CD14-positive monocyte (primary cell): Measurements from ENCODE around the gene CTNNA3. TPM values are rescaled to one million over a fixed set of nuclear protein-coding genes. Genes with fewer than 3 reads are reported as not detected.

Experiments used
- DNase-seq, 3 donors: peaks; one replicate each; pipeline ENCODE4 v3.0.0-alpha.2; 2011 to 2022
- H2AFZ ChIP-seq: 2 replicates; pipeline ENCODE4 v1.6.0; 2012; ENCODE audit warnings: mild to moderate bottlenecking, low read depth, low read length, inconsistent platforms; ENCODE audit not compliant: insufficient read depth, poor library complexity, severe bottlenecking
- H3K27ac ChIP-seq, 2 donors: 1 replicate in 1 of 2; 2 replicates in 1 of 2; pipeline ENCODE4 v1.5.1; 2012 to 2013; ENCODE audit warnings: low read length in 2 of 2, control low read depth in 1 of 2, inconsistent platforms in 1 of 2, low read depth in 1 of 2, mild to moderate bottlenecking in 1 of 2
- H3K27me3 ChIP-seq, 2 donors: one replicate each; pipeline versions ENCODE4 v1.6.0 to v1.6.1; 2011 to 2013; ENCODE audit warnings: low read length in 2 of 2; ENCODE audit not compliant: control insufficient read depth in 2 of 2, insufficient read depth in 2 of 2
- H3K36me3 ChIP-seq, 2 donors: replicated peaks in 1 of 2; 1 replicate in 1 of 2; 2 replicates in 1 of 2; pipeline versions ENCODE4 v1.5.1 to v1.6.1; 2012 to 2013; ENCODE audit warnings: low read length in 2 of 2, control low read depth in 1 of 2, inconsistent platforms in 1 of 2, mild to moderate bottlenecking in 1 of 2; ENCODE audit not compliant: insufficient read depth in 2 of 2, control insufficient read depth in 1 of 2
- H3K4me1 ChIP-seq, 2 donors: 1 replicate in 1 of 2; 2 replicates in 1 of 2; pipeline versions ENCODE4 v1.5.1 to v1.6.1; 2012 to 2013; ENCODE audit warnings: low read length in 2 of 2, control low read depth in 1 of 2, inconsistent platforms in 1 of 2, mild to moderate bottlenecking in 1 of 2, moderate library complexity in 1 of 2; ENCODE audit not compliant: insufficient read depth in 2 of 2, control insufficient read depth in 1 of 2
- H3K4me2 ChIP-seq: replicated peaks from 2 replicates; pipeline ENCODE3; 2012; ENCODE audit warnings: low read length, moderate library complexity, mild to moderate bottlenecking; ENCODE audit not compliant: poor library complexity, severe bottlenecking; ENCODE audit errors: extremely low read depth
- H3K4me3 ChIP-seq, 3 experiments: fragments of 200-600 bp in 1 of 3; sonication (generic) in 1 of 3; replicated peaks in 1 of 3; 1 replicate in 2 of 3; 2 replicates in 1 of 3; pipeline ENCODE4 v1.5.1; 2011 to 2013; ENCODE audit warnings: low read length in 3 of 3, mild to moderate bottlenecking in 3 of 3, control low read depth in 2 of 3, low read depth in 2 of 3, inconsistent platforms in 1 of 3, moderate library complexity in 1 of 3
- H3K79me2 ChIP-seq: 2 replicates; pipeline ENCODE4 v1.6.0; 2012; ENCODE audit warnings: mild to moderate bottlenecking, control low read depth, inconsistent platforms, low read length, moderate library complexity; ENCODE audit not compliant: insufficient read depth
- H3K9ac ChIP-seq: 2 replicates; pipeline ENCODE4 v1.6.0; 2017; ENCODE audit warnings: low read length, mild to moderate bottlenecking; ENCODE audit not compliant: insufficient read depth, poor library complexity, severe bottlenecking
- H3K9me3 ChIP-seq, 2 donors: replicated peaks in 1 of 2; 1 replicate in 1 of 2; 2 replicates in 1 of 2; pipeline versions ENCODE4 v1.5.1 to v1.6.1; 2012 to 2013; ENCODE audit warnings: low read length in 2 of 2, control low read depth in 1 of 2; ENCODE audit not compliant: control insufficient read depth in 1 of 2, insufficient read depth in 1 of 2
- H4K20me1 ChIP-seq: 2 replicates; pipeline ENCODE4 v1.6.0; 2012; ENCODE audit warnings: mild to moderate bottlenecking, low read length, control low read depth, moderate library complexity; ENCODE audit not compliant: insufficient read depth
- H3K27ac Mint-ChIP-seq, 7 donors: one replicate each; pipeline ENCODE4 v1.8.0; 2020; ENCODE audit warnings: mild to moderate bottlenecking in 7 of 7, mixed read lengths in 7 of 7, moderate library complexity in 6 of 7, inconsistent platforms in 2 of 7
- H3K27me3 Mint-ChIP-seq, 3 donors: one replicate each; pipeline ENCODE4 v1.8.0; 2021 to 2022; ENCODE audit warnings: low read depth in 3 of 3, mild to moderate bottlenecking in 3 of 3, mixed read lengths in 3 of 3, moderate library complexity in 3 of 3, inconsistent platforms in 1 of 3
- H3K36me3 Mint-ChIP-seq, 2 donors: one replicate each; pipeline ENCODE4 v1.8.0; 2020; ENCODE audit warnings: mixed read lengths in 2 of 2, inconsistent platforms in 1 of 2, mild to moderate bottlenecking in 1 of 2
- H3K4me1 Mint-ChIP-seq: one replicate; pipeline ENCODE4 v1.8.0; 2020; ENCODE audit warnings: mild to moderate bottlenecking, mixed read lengths
- H3K4me3 Mint-ChIP-seq, 2 donors: one replicate each; pipeline ENCODE4 v1.8.0; 2020; ENCODE audit warnings: mild to moderate bottlenecking in 2 of 2, mixed read lengths in 2 of 2, moderate library complexity in 1 of 2
- H3K9me3 Mint-ChIP-seq, 7 donors: one replicate each; pipeline ENCODE4 v1.8.0; 2020 to 2022; ENCODE audit warnings: mixed read lengths in 7 of 7, mild to moderate bottlenecking in 6 of 7, moderate library complexity in 6 of 7, inconsistent platforms in 2 of 7
- CTCF ChIP-seq: fragments of 200-600 bp; IDR thresholded peaks from one replicate; pipeline ENCODE4 v1.8.0; 2022; ENCODE audit warnings: antibody characterized with exemption, mild to moderate bottlenecking
- WGBS: methylation state at CpG from one replicate; pipeline ENCODE4 v1.1.5; 2013; ENCODE audit warnings: missing lambda C conversion rate; ENCODE audit not compliant: insufficient coverage; 5-methylcytosine and 5-hydroxymethylcytosine counted together
- intact Hi-C, 2 donors: fragments of 100-400 bp; cut with micrococcal nuclease; formaldehyde crosslinking; loops; one replicate each; pipeline versions ENCODE4 v1.15.0 to v1.15.1; 2023
- polyA plus RNA-seq, 3 donors: library from polyadenylated mRNA; depleted of rRNA in 1 of 3; unstranded in 2 of 3; stranded (reverse) in 1 of 3; fragments of 300-500 nt in 2 of 3; fragments of >200 nt in 1 of 3; fragmentation: Illumina TruSeq in 2 of 3; gene quantifications; 1 replicate in 2 of 3; 2 replicates in 1 of 3; pipeline ENCODE4 v1.2.3, GENCODE V29; 2012 to 2021

Gene CTNNA3
- polyA plus RNA-seq, 3 donors, result not detected

DNA sequence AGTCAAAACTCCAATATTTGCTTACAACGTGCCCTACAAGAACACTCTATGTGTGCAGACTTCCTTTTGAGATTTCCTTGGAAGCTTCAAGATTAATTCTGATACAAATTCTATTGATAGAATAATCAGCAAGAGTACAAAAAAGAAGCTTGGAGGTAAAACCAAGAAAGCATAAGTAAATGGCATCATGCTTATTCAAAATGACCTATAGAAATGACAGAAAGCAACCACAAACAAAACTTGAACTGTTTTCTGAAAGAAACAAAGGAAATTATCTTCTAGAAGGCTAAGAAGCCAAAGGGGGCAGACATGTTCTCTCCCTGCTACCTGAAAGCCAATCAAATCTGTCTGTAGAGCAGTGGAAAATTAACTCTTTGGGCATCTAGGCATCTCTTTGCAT is 73.0 kb downstream of the CTNNA3 start:
- Histone ChIP-seq H3K27ac (no peak overlapping the region), H3K79me2 (no peaks in the 10 kb centered on the region), H3K4me3 (no peak overlapping the region), H3K36me3 (no peaks in the 10 kb centered on the region), H3K9ac (no peak overlapping the region), H4K20me1 (no peaks in the 10 kb centered on the region), H3K4me1 (no peaks in the 10 kb centered on the region), H2AFZ (no peak overlapping the region), H3K9me3 (no peaks in the 10 kb centered on the region), H3K27me3 (no peaks in the 10 kb centered on the region), H3K4me2 (no peak overlapping the region)
- Mint-ChIP-seq H3K4me1 (no peaks in the 10 kb centered on the region), H3K36me3 (no peaks in the 10 kb centered on the region), H3K27ac (no peak overlapping the region), H3K4me3 (no peak overlapping the region), H3K9me3 (peaks cover 0 to 10% (median 1%) of the 10 kb centered on the region in 7 donors), H3K27me3 (peaks cover 0 to 3% (median 2%) of the 10 kb centered on the region in 3 donors)
- TF ChIP-seq CTCF, result no peak
- intact Hi-C loops, result no loop called here
- DNase-seq, result no peak
- WGBS, result no CpG with 5 or more reads among the region's 1 CpG

GRCh38 chr10:67622511-67622910 is 73.5 kb downstream of the CTNNA3 start:
- Histone ChIP-seq H3K27ac (no peak overlapping the region), H4K20me1 (no peaks in the 10 kb centered on the region), H3K4me3 (no peak overlapping the region), H2AFZ (no peak overlapping the region), H3K27me3 (no peaks in the 10 kb centered on the region), H3K9ac (no peak overlapping the region), H3K79me2 (no peaks in the 10 kb centered on the region), H3K4me1 (no peaks in the 10 kb centered on the region), H3K36me3 (no peaks in the 10 kb centered on the region), H3K4me2 (no peak overlapping the region), H3K9me3 (no peaks in the 10 kb centered on the region)
- Mint-ChIP-seq H3K4me1 (no peaks in the 10 kb centered on the region), H3K36me3 (no peaks in the 10 kb centered on the region), H3K4me3 (no peak overlapping the region), H3K9me3 (peaks cover 0 to 10% (median 1%) of the 10 kb centered on the region in 7 donors), H3K27me3 (peaks cover 0 to 3% (median 2%) of the 10 kb centered on the region in 3 donors), H3K27ac (no peak overlapping the region)
- DNase-seq, result no peak
- TF ChIP-seq CTCF, result no peak
- no CpG with 5 or more reads among the region's 1 CpG for WGBS
- intact Hi-C loops, result no loop called here
